GM15510 (cell line): ENCODE results near the gene LRFN5.

Experiments
- POLR2A ChIP-seq: IDR thresholded peaks from 3 replicates; pipeline ENCODE4 v1.6.1; 2011; ENCODE audit warnings: borderline replicate concordance; ENCODE audit not compliant: insufficient read length; ENCODE audit errors: extremely low read depth

LRFN5 gene

GRCh38 chr14:41606532-41607303 is at the start of gene LRFN5:
Gene LRFN5 (plus strand): TSS chr14:41606876.
- TF ChIP-seq POLR2A, result no peak

GRCh38 chr14:41558490-41558889 is 48.2 kb upstream of the LRFN5 start:
- no peak for TF ChIP-seq POLR2A

- TF ChIP-seq POLR2A, result no peak
Measured at GRCh38 chr14:41568979-41569378, 37.7 kb upstream of the LRFN5 start.

- TF ChIP-seq POLR2A, result no peak
Measured at GRCh38 chr14:41570415-41571155, 36.1 kb upstream of the LRFN5 start.

GRCh38 chr14:41586237-41586636 is 20.4 kb upstream of the LRFN5 start:
- TF ChIP-seq POLR2A, result no peak

- no peak for TF ChIP-seq POLR2A
Measured at GRCh38 chr14:41597647-41598046, 9.0 kb upstream of the LRFN5 start.

GRCh38 chr14:41604721-41605531 is 1.8 kb upstream of the LRFN5 start:
- TF ChIP-seq POLR2A, result no peak

- no peak for TF ChIP-seq POLR2A
Measured at GRCh38 chr14:41605550-41606281, 960 bp upstream of the LRFN5 start.

- TF ChIP-seq POLR2A, result no peak
Measured at GRCh38 chr14:41606282-41606531, 469 bp upstream of the LRFN5 start.

- no peak for TF ChIP-seq POLR2A
Measured at GRCh38 chr14:41607304-41607775, 664 bp downstream of the LRFN5 start.

- TF ChIP-seq POLR2A, result no peak
Measured at GRCh38 chr14:41607966-41608663, 1.4 kb downstream of the LRFN5 start.

GRCh38 chr14:41608681-41609390 is 2.2 kb downstream of the LRFN5 start:
- TF ChIP-seq POLR2A, result no peak

- TF ChIP-seq POLR2A, result no peak
Measured at GRCh38 chr14:41609704-41610183, 3.1 kb downstream of the LRFN5 start.
